GM19238 (cell line): ENCODE results near the gene VRK1.

Source experiments
- DNase-seq: peaks from one replicate; pipeline ENCODE4 v3.0.0; 2011; ENCODE audit warnings: low spot score; ENCODE audit not compliant: insufficient read length

Gene VRK1

GRCh38 chr14:96917442-96917963 lies 120.3 kb downstream of the VRK1 start:
- no peak for DNase-seq

- DNase-seq, result no peak
Observed at GRCh38 chr14:96920023-96920422, 122.8 kb downstream of the VRK1 start.

- no peak for DNase-seq
Observed at GRCh38 chr14:96920820-96921219, 123.6 kb downstream of the VRK1 start.

GRCh38 chr14:96922986-96923385 lies 125.8 kb downstream of the VRK1 start:
- DNase-seq, result no peak

GRCh38 chr14:96925422-96925821 lies 128.2 kb downstream of the VRK1 start:
- DNase-seq, result no peak

- DNase-seq, result no peak
Observed at GRCh38 chr14:96926001-96926400, 128.8 kb downstream of the VRK1 start.

- DNase-seq, result no peak
Observed at GRCh38 chr14:96928779-96929380, 131.7 kb downstream of the VRK1 start.

- DNase-seq, result no peak
Observed at GRCh38 chr14:96929950-96930349, 132.8 kb downstream of the VRK1 start.

- no peak for DNase-seq
Observed at GRCh38 chr14:96930526-96930925, 133.3 kb downstream of the VRK1 start.
